ENCODE data around the gene DPH7. TPM values are rescaled to one million over a fixed set of nuclear protein-coding genes. Genes with fewer than 3 reads are reported as not detected.

Gene DPH7
- total RNA-seq (2022; extraction: Qiagen RNA extraction; ENCODE audit: low read depth): 25.6 to 29.8 TPM (median 28.8 TPM) in 5 replicates

GRCh38 chr9:137578518-137579258 is at the start of gene DPH7:
Gene DPH7 (minus strand): TSS chr9:137578925. CDS start chr9:137578777, 148 bp downstream.

GRCh38 chr9:137618105-137619067 is 39.7 kb upstream of the DPH7 start, which contains the start of gene EHMT1:
Gene EHMT1 (plus strand): TSS chr9:137619005. CDS start chr9:137619029, 24 bp downstream.

GRCh38 chr9:137605121-137606004 is 26.6 kb upstream of the DPH7 start, which contains the start of gene ARRDC1:
Gene ARRDC1 (plus strand): TSS chr9:137605686. CDS start chr9:137605718, 32 bp downstream.

GRCh38 chr9:137590469-137591383 is 12.0 kb upstream of the DPH7 start, which contains the start of gene ZMYND19:
Gene ZMYND19 (minus strand): TSS chr9:137590512. CDS start chr9:137590263, 249 bp downstream.

GRCh38 chr9:137551264-137552021 is 27.3 kb downstream of the DPH7 start, which contains the start of gene MRPL41:
Gene MRPL41 (plus strand): TSS chr9:137551879. CDS start chr9:137552082, 203 bp downstream.

GRCh38 chr9:137550231-137550621 is 28.5 kb downstream of the DPH7 start, which contains the start of gene PNPLA7:
Gene PNPLA7 (minus strand): TSS chr9:137550402. CDS start chr9:137550197, 205 bp downstream.

Other genes starting within 250 kb of the DPH7 start
- 6.1 to 7.4 TPM (median 6.9 TPM) in 5 replicates for gene EXD3, start 155.8 kb downstream of the DPH7 start, total RNA-seq (2022; extraction: Qiagen RNA extraction; ENCODE audit: low read depth)
- 1.0 to 1.5 TPM (median 1.5 TPM) in 5 replicates for gene NOXA1, start 155.5 kb downstream of the DPH7 start, total RNA-seq (2022; extraction: Qiagen RNA extraction; ENCODE audit: low read depth)
- gene ENTPD8, start 137.6 kb downstream of the DPH7 start, total RNA-seq (2022; extraction: Qiagen RNA extraction; ENCODE audit: low read depth): 0.21 to 0.52 TPM (median 0.28 TPM) in 5 replicates
- 30.9 to 45.8 TPM (median 39.2 TPM) in 5 replicates for gene NSMF, start 119.6 kb downstream of the DPH7 start, total RNA-seq (2022; extraction: Qiagen RNA extraction; ENCODE audit: low read depth)
- 0.54 to 0.97 TPM (median 0.84 TPM) in 5 replicates for gene PNPLA7, start 28.5 kb downstream of the DPH7 start, total RNA-seq (2022; extraction: Qiagen RNA extraction; ENCODE audit: low read depth)
- 45.9 to 90.8 TPM (median 83.7 TPM) in 5 replicates for gene MRPL41, start 27.0 kb downstream of the DPH7 start, total RNA-seq (2022; extraction: Qiagen RNA extraction; ENCODE audit: low read depth)
- 35.5 to 55.2 TPM (median 51.4 TPM) in 5 replicates for gene ZMYND19, start 11.6 kb upstream of the DPH7 start, total RNA-seq (2022; extraction: Qiagen RNA extraction; ENCODE audit: low read depth)
- gene ARRDC1, start 26.8 kb upstream of the DPH7 start, total RNA-seq (2022; extraction: Qiagen RNA extraction; ENCODE audit: low read depth): 23.2 to 28.8 TPM (median 26.7 TPM) in 5 replicates
- 39.0 to 45.3 TPM (median 41.6 TPM) in 5 replicates for gene EHMT1, start 40.1 kb upstream of the DPH7 start, total RNA-seq (2022; extraction: Qiagen RNA extraction; ENCODE audit: low read depth)

Data from A549 treated with CpdA at 1 μM for 4 hours (cell line).